GM12801 (cell line): ENCODE measurements around the gene GPX1.

ENCODE experiments used
- TF ChIP-seq, protein P1 (sequence below): IDR thresholded peaks from one replicate; pipeline ENCODE4 v1.5.1; 2011; ENCODE audit warnings: control low read depth; ENCODE audit not compliant: insufficient read length; ENCODE audit errors: extremely low read depth

GPX1 gene

DNA sequence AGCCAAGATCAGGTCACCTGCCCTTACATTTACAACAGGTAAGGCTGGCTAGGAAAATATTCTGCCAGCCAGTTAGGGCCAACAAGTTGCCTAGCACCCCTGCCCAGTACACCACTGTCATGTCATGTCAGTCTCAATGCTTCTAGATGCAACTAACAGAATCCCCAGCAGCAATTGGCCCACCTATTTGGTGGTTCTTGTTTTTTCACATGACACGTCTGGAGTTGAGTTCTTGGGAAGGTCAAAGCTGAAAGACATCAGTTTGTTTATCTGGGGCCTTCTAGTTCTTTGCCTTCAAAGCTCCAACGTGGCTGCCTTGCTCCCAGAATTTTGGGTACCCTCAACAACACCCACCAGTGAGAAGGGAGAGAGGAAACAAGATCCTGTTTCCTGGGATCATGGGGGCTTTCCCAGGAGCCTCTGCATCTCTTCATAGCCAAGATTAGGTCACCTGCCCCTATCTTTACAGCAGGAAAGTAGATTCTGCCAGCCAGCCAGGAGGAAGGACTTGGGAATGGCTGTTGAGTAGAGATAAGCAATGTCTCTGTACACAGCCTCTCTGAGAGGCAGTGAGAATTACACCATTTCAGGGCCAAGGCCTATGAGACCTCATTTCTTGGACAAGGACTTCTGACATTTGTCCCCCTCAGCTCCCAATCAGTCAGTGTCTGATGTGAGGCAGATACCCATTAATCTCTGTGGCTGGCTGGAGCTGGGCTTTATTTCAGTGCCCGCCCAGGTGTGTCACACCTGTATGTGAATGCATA lies 8.6 kb downstream of the GPX1 start:
- TF ChIP-seq, protein P1, sequence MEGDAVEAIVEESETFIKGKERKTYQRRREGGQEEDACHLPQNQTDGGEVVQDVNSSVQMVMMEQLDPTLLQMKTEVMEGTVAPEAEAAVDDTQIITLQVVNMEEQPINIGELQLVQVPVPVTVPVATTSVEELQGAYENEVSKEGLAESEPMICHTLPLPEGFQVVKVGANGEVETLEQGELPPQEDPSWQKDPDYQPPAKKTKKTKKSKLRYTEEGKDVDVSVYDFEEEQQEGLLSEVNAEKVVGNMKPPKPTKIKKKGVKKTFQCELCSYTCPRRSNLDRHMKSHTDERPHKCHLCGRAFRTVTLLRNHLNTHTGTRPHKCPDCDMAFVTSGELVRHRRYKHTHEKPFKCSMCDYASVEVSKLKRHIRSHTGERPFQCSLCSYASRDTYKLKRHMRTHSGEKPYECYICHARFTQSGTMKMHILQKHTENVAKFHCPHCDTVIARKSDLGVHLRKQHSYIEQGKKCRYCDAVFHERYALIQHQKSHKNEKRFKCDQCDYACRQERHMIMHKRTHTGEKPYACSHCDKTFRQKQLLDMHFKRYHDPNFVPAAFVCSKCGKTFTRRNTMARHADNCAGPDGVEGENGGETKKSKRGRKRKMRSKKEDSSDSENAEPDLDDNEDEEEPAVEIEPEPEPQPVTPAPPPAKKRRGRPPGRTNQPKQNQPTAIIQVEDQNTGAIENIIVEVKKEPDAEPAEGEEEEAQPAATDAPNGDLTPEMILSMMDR = no peak

DNA sequence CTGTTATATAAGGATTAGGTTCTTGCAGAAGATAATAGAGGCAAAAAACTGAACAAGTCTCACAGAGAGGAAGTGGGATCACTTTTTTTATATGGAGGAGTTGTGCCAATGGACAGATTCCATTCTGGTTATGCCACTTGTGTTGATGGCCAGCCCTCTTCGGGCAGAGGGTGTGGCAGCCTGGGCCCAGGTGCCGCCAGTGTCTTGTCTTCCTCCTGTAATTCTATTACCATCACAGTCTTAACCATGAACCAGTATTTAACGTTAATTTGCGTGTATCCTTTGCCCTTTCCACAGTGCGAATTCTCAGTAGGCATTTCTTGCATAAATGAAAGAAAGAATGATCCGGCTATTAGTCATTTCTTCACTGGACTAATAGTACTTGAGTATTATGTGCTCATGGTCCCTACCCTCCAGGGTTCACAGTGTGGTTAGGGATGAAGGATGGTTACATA lies 11.3 kb downstream of the GPX1 start:
- TF ChIP-seq, protein P1 = no peak

DNA sequence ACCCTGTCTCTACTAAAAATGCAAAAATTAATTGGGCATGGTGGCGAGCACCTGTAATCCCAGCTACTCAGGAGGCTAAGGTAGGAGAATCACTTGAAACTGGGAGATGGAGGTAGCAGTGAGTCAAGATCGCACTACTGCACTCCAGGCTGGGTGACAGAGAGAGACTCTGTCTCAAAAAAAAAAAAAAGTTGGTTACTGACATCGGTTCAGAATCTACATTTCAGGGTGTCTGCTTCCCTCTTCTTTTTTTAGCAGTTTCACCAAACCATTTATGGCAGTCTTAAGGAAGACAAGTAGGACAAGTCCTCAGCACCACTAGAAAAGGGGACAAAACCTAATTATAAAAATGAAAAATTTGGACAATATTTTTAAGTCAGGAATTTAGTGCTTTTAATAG lies 15.0 kb downstream of the GPX1 start:
- TF ChIP-seq, protein P1 = no peak

DNA sequence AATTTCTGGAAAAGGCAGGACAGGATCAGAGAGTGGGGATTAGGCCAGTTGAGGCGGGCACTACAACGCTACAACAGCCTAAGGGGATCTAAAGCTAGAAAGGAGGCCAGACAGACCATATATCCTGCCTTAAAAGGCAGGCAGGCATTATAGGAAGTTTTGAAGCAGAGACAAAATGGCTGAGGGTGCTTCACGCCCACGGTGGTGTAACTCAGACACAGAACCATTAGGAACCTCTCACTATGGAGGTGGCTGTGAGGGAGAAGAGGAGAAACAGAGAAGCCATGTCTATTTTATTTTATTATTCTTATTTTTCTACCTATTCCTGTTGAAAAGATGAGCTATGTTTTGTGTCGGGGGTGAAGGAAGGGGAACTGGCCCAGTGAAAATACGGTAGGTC lies 16.2 kb downstream of the GPX1 start:
- TF ChIP-seq, protein P1 = no peak

DNA sequence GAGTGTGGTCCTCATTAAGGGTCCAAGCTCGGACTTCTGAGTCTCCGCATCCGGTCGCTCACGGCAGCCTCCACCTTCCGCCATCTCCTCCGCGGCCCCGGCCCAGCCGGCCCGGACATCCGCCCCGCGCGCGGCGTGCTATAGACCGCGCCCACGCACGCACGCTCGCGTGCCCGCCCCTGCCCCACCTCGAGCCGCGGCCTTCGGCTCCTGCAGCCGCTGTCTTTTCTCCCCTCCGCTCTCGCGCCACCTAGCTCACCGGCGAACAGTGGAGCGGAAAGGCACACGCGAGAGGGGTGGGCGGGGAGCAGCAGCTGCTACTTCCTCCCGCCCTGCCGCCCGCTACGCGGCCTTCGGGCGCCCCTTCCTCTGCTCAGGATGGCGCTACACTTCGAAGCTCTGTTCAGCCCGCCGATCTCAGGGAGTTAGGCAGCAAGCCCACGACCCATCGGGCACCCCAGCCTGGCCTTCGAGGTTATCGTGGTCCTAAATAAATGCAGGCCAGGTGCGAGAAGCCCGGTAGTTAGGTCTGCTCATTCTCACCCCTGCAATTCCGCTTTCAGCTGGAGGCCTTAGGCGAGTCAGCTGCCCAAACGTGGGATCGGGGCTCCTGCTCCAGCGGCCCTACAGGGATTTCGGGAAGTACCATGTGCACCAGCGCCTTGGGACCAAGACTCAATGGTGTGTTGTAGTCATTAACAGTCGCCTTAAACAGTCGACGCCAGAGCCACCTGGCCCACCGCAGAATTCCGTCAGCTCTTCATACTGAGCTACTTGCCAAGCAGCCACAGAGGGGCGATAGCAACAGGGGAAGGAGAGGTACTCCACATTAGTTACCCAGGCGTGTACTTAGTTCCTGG lies 18.0 kb downstream of the GPX1 start, which contains the start of gene USP4:
USP4 (minus strand) TSS at position 113 of the 860 bp plus-strand sequence; CDS start at position 84, 29 bp downstream.
- TF ChIP-seq, protein P1 = no peak

DNA sequence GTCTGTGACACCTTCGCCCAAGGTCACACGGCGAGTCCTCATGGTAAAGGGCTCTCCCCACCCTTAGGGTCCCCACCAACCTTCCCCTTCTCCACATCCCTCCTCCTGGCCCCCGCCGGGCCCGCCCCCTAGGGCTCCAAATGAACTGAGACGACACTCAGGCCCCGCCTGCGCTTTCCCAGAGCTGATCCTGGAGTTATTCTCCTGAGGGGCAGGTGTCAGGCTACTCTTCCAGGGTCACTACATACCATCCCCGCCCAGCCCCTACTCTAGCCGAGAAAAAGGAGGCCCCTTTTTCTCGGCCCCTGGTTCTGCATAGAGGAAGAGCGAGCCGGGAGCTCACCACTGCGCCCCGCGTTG lies 18.6 kb downstream of the GPX1 start:
- TF ChIP-seq, protein P1 = no peak

DNA sequence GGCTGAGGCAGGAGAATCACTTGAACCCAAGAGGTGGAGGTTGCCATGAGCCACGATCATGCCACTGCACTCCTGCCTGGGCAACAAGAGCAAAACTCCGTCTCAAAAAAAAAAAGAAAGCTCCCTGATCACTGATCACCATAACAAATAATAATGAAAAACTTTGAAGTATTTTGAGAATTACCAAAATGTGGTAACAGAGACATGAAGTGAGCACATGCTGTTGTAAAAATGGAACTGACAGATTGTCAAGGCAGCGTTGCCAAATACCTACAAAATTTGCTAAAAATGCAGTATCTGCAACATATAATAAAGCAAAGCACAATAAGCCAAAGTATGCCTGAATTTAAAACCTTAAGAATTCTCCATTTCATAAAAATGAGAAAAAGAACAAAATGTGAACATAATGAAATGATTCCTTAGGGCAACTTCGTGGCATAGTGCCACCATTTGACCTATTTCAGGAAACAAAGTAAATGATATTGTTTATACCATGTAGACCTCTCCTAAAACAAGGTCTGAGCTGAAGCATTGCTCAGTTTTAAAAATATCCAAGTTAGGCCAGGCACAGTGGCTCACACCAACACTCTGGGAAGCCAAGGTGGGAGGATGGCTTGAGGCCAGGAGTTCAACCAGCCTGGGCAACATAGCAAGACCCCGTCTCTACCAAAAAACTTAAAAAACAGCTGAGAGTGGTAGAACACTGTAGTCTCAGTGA lies 24.1 kb downstream of the GPX1 start:
- TF ChIP-seq, protein P1 = no peak
